IMR-90 (cell line): ENCODE data around the gene ZNF548. TPM values are rescaled to one million over a fixed set of nuclear protein-coding genes. Genes with fewer than 3 reads are reported as not detected.

Source experiments
- ATAC-seq: fragments of 200-7000 bp; cut with Tn5 transposase; 2 replicates; pipeline ENCODE4 v1.9.1; 2020; ENCODE audit warnings: low read depth, mild to moderate bottlenecking, moderate library complexity
- BruUV-seq: library from RNA; stranded (reverse); fragments of 400-500 nt; replicated peaks from 2 replicates; lab custom pipeline; 2021; lab: Mats Ljungman, UMichigan
- CTCF ChIA-PET: fragments of 300-600 bp; formaldehyde crosslinking; extraction: SDS; loops from one replicate; lab custom pipeline; 2021; ENCODE audit warnings: antibody characterized with exemption; lab: Yijun Ruan, JAX
- POLR2A ChIA-PET: fragments of 300-600 bp; sonication (Branson Sonifier 250); formaldehyde crosslinking; loops from one replicate; lab custom pipeline; 2022; ENCODE audit warnings: antibody characterized with exemption; ENCODE audit not compliant: unreplicated experiment; lab: Charles Lee
- DNase-seq: peaks from one replicate; pipeline ENCODE4 v3.0.0; 2013
- H2AFZ ChIP-seq: replicated peaks from 2 replicates; pipeline ENCODE3; 2013; ENCODE audit warnings: low read length, mild to moderate bottlenecking; ENCODE audit not compliant: poor library complexity
- H2AK5ac ChIP-seq: 2 replicates; pipeline ENCODE4 v1.6.1; 2013; ENCODE audit warnings: low read depth, low read length, inconsistent platforms
- H2AK9ac ChIP-seq: replicated peaks from 2 replicates; pipeline ENCODE3; 2013; ENCODE audit warnings: mild to moderate bottlenecking, low read depth, low read length, moderate library complexity; ENCODE audit not compliant: poor library complexity
- H2BK120ac ChIP-seq: 2 replicates; pipeline ENCODE4 v1.6.1; 2013; ENCODE audit warnings: low read depth, low read length, inconsistent platforms
- H2BK15ac ChIP-seq: 3 replicates; pipeline ENCODE4 v1.6.1; 2013; ENCODE audit warnings: low read depth, low read length, inconsistent platforms
- H2BK20ac ChIP-seq: 2 replicates; pipeline ENCODE4 v1.6.1; 2013; ENCODE audit warnings: low read depth, mild to moderate bottlenecking, inconsistent platforms, low read length, moderate library complexity
- H2BK5ac ChIP-seq: 2 replicates; pipeline ENCODE4 v1.6.1; 2013; ENCODE audit warnings: mild to moderate bottlenecking, low read depth, low read length, inconsistent platforms; ENCODE audit not compliant: poor library complexity, severe bottlenecking
- H3K14ac ChIP-seq: replicated peaks from 2 replicates; pipeline ENCODE4 v1.6.1; 2013; ENCODE audit warnings: low read depth, low read length, inconsistent platforms
- H3K18ac ChIP-seq: 2 replicates; pipeline ENCODE4 v1.6.1; 2013; ENCODE audit warnings: low read depth, low read length, control low read depth
- H3K23ac ChIP-seq: 2 replicates; pipeline ENCODE4 v1.6.1; 2013; ENCODE audit warnings: low read depth, low read length, inconsistent platforms
- H3K27ac ChIP-seq: 2 replicates; pipeline ENCODE4 v1.5.1; 2013; ENCODE audit warnings: mild to moderate bottlenecking, control low read depth, low read length; ENCODE audit not compliant: insufficient read depth
- H3K27me3 ChIP-seq: 2 replicates; pipeline ENCODE4 v1.6.1; 2013; ENCODE audit warnings: low read length; ENCODE audit not compliant: control insufficient read depth, insufficient read depth
- H3K36me3 ChIP-seq: 2 replicates; pipeline ENCODE4 v1.6.1; 2013; ENCODE audit warnings: low read length, mixed read lengths; ENCODE audit not compliant: control insufficient read depth, insufficient read depth
- H3K4ac ChIP-seq: 2 replicates; pipeline ENCODE4 v1.6.1; 2013; ENCODE audit warnings: low read depth, low read length, inconsistent platforms
- H3K4me1 ChIP-seq: 2 replicates; pipeline ENCODE4 v1.6.1; 2013; ENCODE audit warnings: low read length, mixed read lengths; ENCODE audit not compliant: control insufficient read depth, insufficient read depth
- H3K4me2 ChIP-seq: 2 replicates; pipeline ENCODE4 v1.6.1; 2013; ENCODE audit warnings: low read depth, mild to moderate bottlenecking, control low read depth, low read length, moderate library complexity
- H3K4me3 ChIP-seq: 2 replicates; pipeline ENCODE4 v1.5.1; 2013; ENCODE audit warnings: low read depth, mild to moderate bottlenecking, control low read depth, low read length, moderate library complexity; ENCODE audit not compliant: insufficient read depth
- H3K56ac ChIP-seq: 2 replicates; pipeline ENCODE4 v1.6.1; 2013; ENCODE audit warnings: low read length, inconsistent platforms; ENCODE audit not compliant: insufficient read depth; ENCODE audit errors: extremely low read depth
- H3K79me1 ChIP-seq, 2 experiments: 2 replicates each; pipeline ENCODE4 v1.6.1; 2013; ENCODE audit warnings: low read length in 2 of 2, inconsistent platforms in 1 of 2, low read depth in 1 of 2
- H3K9ac ChIP-seq: 2 replicates; pipeline ENCODE4 v1.6.1; 2013; ENCODE audit warnings: low read depth, low read length, control low read depth
- H3K9me1 ChIP-seq: 2 replicates; pipeline ENCODE4 v1.6.1; 2013; ENCODE audit warnings: low read length, inconsistent platforms; ENCODE audit not compliant: insufficient read depth
- H3K9me3 ChIP-seq: 2 replicates; pipeline ENCODE4 v1.6.1; 2013; ENCODE audit warnings: low read length; ENCODE audit not compliant: control insufficient read depth, insufficient read depth
- H4K20me1 ChIP-seq: 2 replicates; pipeline ENCODE4 v1.6.1; 2013; ENCODE audit warnings: low read length, inconsistent platforms; ENCODE audit not compliant: insufficient read depth
- H4K5ac ChIP-seq: 2 replicates; pipeline ENCODE4 v1.6.1; 2013; ENCODE audit warnings: mild to moderate bottlenecking, low read depth, low read length, control low read depth
- H4K8ac ChIP-seq, 2 experiments: 2 replicates each; pipeline ENCODE4 v1.6.1; 2013; ENCODE audit warnings: low read depth in 2 of 2, low read length in 2 of 2, control low read depth in 1 of 2, inconsistent platforms in 1 of 2
- H4K91ac ChIP-seq: 2 replicates; pipeline ENCODE4 v1.6.1; 2013; ENCODE audit warnings: low read depth, low read length, inconsistent platforms; ENCODE audit not compliant: insufficient read depth
- CEBPB ChIP-seq: IDR thresholded peaks from 2 replicates; pipeline ENCODE4 v1.6.1; 2012; ENCODE audit warnings: low read depth, low read length, improper control_type of control experiment
- MAZ ChIP-seq: IDR thresholded peaks from 2 replicates; pipeline ENCODE4 v1.6.1; 2012; ENCODE audit warnings: low read depth, mild to moderate bottlenecking, low read length, improper control_type of control experiment, moderate library complexity, borderline replicate concordance
- MXI1 ChIP-seq: IDR thresholded peaks from 2 replicates; pipeline ENCODE4 v1.6.1; 2012; ENCODE audit warnings: low read depth, mild to moderate bottlenecking, low read length, moderate library complexity, borderline replicate concordance
- POLR2A ChIP-seq: IDR thresholded peaks from 2 replicates; pipeline ENCODE4 v1.6.1; 2012; ENCODE audit warnings: mild to moderate bottlenecking, low read depth, low read length
- RCOR1 ChIP-seq: IDR thresholded peaks from 2 replicates; pipeline ENCODE4 v1.6.1; 2012; ENCODE audit warnings: mild to moderate bottlenecking, low read length, improper control_type of control experiment; ENCODE audit not compliant: insufficient replicate concordance
- SMC3 ChIP-seq: fragments of 150-350 bp; IDR thresholded peaks from 2 replicates; pipeline ENCODE4 v1.6.1; 2016; ENCODE audit warnings: low read depth, mild to moderate bottlenecking, antibody characterized with exemption, low read length, moderate library complexity
- WGBS, 2 experiments: methylation state at CpG; one replicate each; pipeline versions ENCODE4 v1.1.5 to v1.1.7; 2013; ENCODE audit warnings: missing lambda C conversion rate in 2 of 2; ENCODE audit not compliant: insufficient read length in 1 of 2; ENCODE audit errors: extremely low coverage in 2 of 2; 5-methylcytosine and 5-hydroxymethylcytosine counted together
- dilution Hi-C: fragments of 300-500 bp; cut with HindIII; formaldehyde crosslinking; loops from one replicate; pipeline ENCODE4 v1.14.3; 2018; ENCODE audit warnings: low sequenced_read_pairs; ENCODE audit not compliant: unreplicated experiment
- in situ Hi-C: fragments of 300-500 bp; cut with MboI; formaldehyde crosslinking; loops from 3 replicates; pipeline ENCODE4 v1.14.3; 2019; ENCODE audit warnings: low sequenced_read_pairs, inconsistent platforms, mixed read lengths
- intact Hi-C: fragments of 100-400 bp; cut with micrococcal nuclease; formaldehyde crosslinking; loops from 2 replicates; pipeline ENCODE4 v1.10.0; 2022
- polyA plus RNA-seq, 3 experiments: library from polyadenylated mRNA; depleted of rRNA; stranded (reverse); fragments of >200 nt; gene quantifications; 2 replicates each; pipeline ENCODE4 v1.2.3, GENCODE V29; 2012; ENCODE audit warnings: low replicate concordance in 1 of 3
- total RNA-seq: library from RNA; depleted of rRNA; stranded (reverse); fragments of >200 nt; gene quantifications from 2 replicates; pipeline ENCODE4 v1.2.3, GENCODE V29; 2012

Gene ZNF548
- total and polyA plus RNA-seq, 2 of the 4 experiments (the other 2 are of a cell fraction) = 7.5 to 24.2 TPM

- intact Hi-C loops = no loop called here
- peak within 1 kb of the TSS; percentile 96 for H3K9ac ChIP-seq
- peak within 1 kb of the TSS; percentile 87 for H3K4ac ChIP-seq
These were observed 38.5 kb upstream of the ZNF548 start, which contains the start of gene ZNF304 for GRCh38 chr19:57350877-57351805. Gene ZNF304 (plus strand): TSS chr19:57351271. CDS start chr19:57351665, 394 bp downstream.

More at GRCh38 chr19:57350877-57351805, 38.5 kb upstream of the ZNF548 start, which contains the start of gene ZNF304:
- H2AK5ac ChIP-seq = peak within 1 kb of the TSS; percentile 62
- peak within 1 kb of the TSS; percentile 85 for H3K27ac ChIP-seq
- H2AK9ac ChIP-seq = peak within 1 kb of the TSS; percentile 47
- peak within 1 kb of the TSS; percentile 95 for H2AFZ ChIP-seq
- no peaks in the 10 kb centered on the region for H3K9me3 ChIP-seq
- 1% methylated on average over 21 of the region's 57 CpGs; no CpG with 5 or more reads in 1 of the 2 experiments for WGBS, 2 experiments
- 0 out of 2 replicates have a peak, but pooled peaks cover 10% of the 10 kb centered on the region for H4K20me1 ChIP-seq
- peak within 1 kb of the TSS; percentile 88; the same call in 1 of the 2 replicates for H3K23ac ChIP-seq
- H3K4me3 ChIP-seq = peak within 1 kb of the TSS; percentile 85
- POLR2A ChIA-PET = interaction anchor here (0.6 to 1.0 kb wide), 2 partner anchors 9 to 11 kb away, joined by 3 to 4 read pairs; no protein-coding TSS in a partner anchor
- TF ChIP-seq CEBPB = no peak
- TF ChIP-seq MXI1 = peak; percentile 90
- TF ChIP-seq SMC3 = no peak
- no peak for TF ChIP-seq RCOR1
- peak; percentile 48; the same call in 1 of the 2 replicates for TF ChIP-seq MAZ
- TF ChIP-seq POLR2A = peak; percentile 54; the same call in 1 of the 2 replicates
- peak; percentile 99 for ATAC-seq
- H3K14ac ChIP-seq = peak within 1 kb of the TSS; percentile 81
- H2BK20ac ChIP-seq = no peak within 1 kb of the TSS
- H4K5ac ChIP-seq = peak within 1 kb of the TSS; percentile 99
- H3K4me2 ChIP-seq = peak within 1 kb of the TSS; percentile 90
- peak within 1 kb of the TSS; percentile 30; the same call in 1 of the 2 replicates for H2BK120ac ChIP-seq
- CTCF ChIA-PET = no interaction called here
- H3K9me1 ChIP-seq = peaks cover 15% of the 10 kb centered on the region
- H3K36me3 ChIP-seq = peaks cover 25% of the 10 kb centered on the region
- no peak within 1 kb of the TSS for H2BK15ac ChIP-seq
- dilution Hi-C loops (no loop called here), in situ Hi-C loops (no loop called here)
- peak within 1 kb of the TSS; percentile 85 for H4K91ac ChIP-seq
- peak within 1 kb of the TSS; percentile 42; the same call in 1 of the 2 replicates for H3K18ac ChIP-seq
- peak within 1 kb of the TSS; percentile 80 for H2BK5ac ChIP-seq
- peaks cover 16 to 47% of the 10 kb centered on the region in 2 experiments; a peak in 3 of 4 replicates for H3K79me1 ChIP-seq
- DNase-seq = peak; percentile 95
- H3K27me3 ChIP-seq = no peaks in the 10 kb centered on the region
- H3K4me1 ChIP-seq = peaks cover 4% of the 10 kb centered on the region; the same call in 1 of the 2 replicates
- peak within 1 kb of the TSS; percentile 96 to 98 for H4K8ac ChIP-seq
- H3K56ac ChIP-seq = peak within 1 kb of the TSS; percentile 76
- BruUV-seq = no TSS peak
